HCEC 1CT (cell line): ENCODE data around the gene GNAL.
"Not testable (repeated sequence)": the region's sequence is repeated elsewhere in the genome, so short reads cannot be mapped to it uniquely, and the experiment has no call there.

Experiments
- DNase-seq: peaks from one replicate; pipeline ENCODE4 v3.0.0-alpha.2; 2017

The GNAL gene

GRCh38 chr18:11854554-11854953 is 165.5 kb downstream of the GNAL start:
- not testable (repeated sequence) for DNase-seq

- peak; percentile 100 for DNase-seq
Observed at GRCh38 chr18:11857177-11857887, 168.3 kb downstream of the GNAL start.

- no peak for DNase-seq
Observed at GRCh38 chr18:11859282-11859830, 170.3 kb downstream of the GNAL start.

GRCh38 chr18:11859903-11860407 is 170.9 kb downstream of the GNAL start:
- peak; percentile 87 for DNase-seq

- DNase-seq, result no peak
Observed at GRCh38 chr18:11860594-11861450, 171.8 kb downstream of the GNAL start.

GRCh38 chr18:11861583-11862288 is 172.7 kb downstream of the GNAL start:
- no peak for DNase-seq

GRCh38 chr18:11862468-11863137 is 173.5 kb downstream of the GNAL start:
- DNase-seq, result no peak

GRCh38 chr18:11864471-11864870 is 175.4 kb downstream of the GNAL start:
- no peak for DNase-seq

GRCh38 chr18:11865071-11865470 is 176.0 kb downstream of the GNAL start:
- DNase-seq, result no peak

GRCh38 chr18:11866329-11866728 is 177.3 kb downstream of the GNAL start:
- DNase-seq, result no peak

- DNase-seq, result no peak
Observed at GRCh38 chr18:11866764-11867163, 177.7 kb downstream of the GNAL start.

GRCh38 chr18:11868230-11868629 is 179.2 kb downstream of the GNAL start:
- no peak for DNase-seq

GRCh38 chr18:11871501-11871900 is 182.4 kb downstream of the GNAL start:
- peak; percentile 29 for DNase-seq

GRCh38 chr18:11872479-11873136 is 183.5 kb downstream of the GNAL start:
- DNase-seq, result peak; percentile 28

- DNase-seq, result no peak
Observed at GRCh38 chr18:11873670-11874340, 184.7 kb downstream of the GNAL start.

GRCh38 chr18:11874676-11875075 is 185.6 kb downstream of the GNAL start:
- no peak for DNase-seq

GRCh38 chr18:11877497-11878135 is 188.6 kb downstream of the GNAL start:
- no peak for DNase-seq

GRCh38 chr18:11880586-11881304 is 191.7 kb downstream of the GNAL start:
- DNase-seq, result no peak

- DNase-seq, result no peak
Observed at GRCh38 chr18:11882636-11883035, 193.6 kb downstream of the GNAL start.

- peak; percentile 46 for DNase-seq
Observed at GRCh38 chr18:11883153-11883552, 194.1 kb downstream of the GNAL start.
